ELR (cell line): ENCODE results near the gene CSNK2B.

Experiments used
- DNase-seq: peaks from one replicate; pipeline ENCODE4 v3.0.0-alpha.2; 2015; ENCODE audit warnings: low read depth

The CSNK2B gene

GRCh38 chr6:31711233-31711632, 45.4 kb downstream of the CSNK2B start:
- DNase-seq = no peak

GRCh38 chr6:31712296-31712695, 46.4 kb downstream of the CSNK2B start:
- DNase-seq = no peak

- DNase-seq = no peak
Measured at GRCh38 chr6:31713465-31713864, 47.6 kb downstream of the CSNK2B start.

- DNase-seq = no peak
Measured at GRCh38 chr6:31713991-31714684, 48.3 kb downstream of the CSNK2B start.

- DNase-seq = no peak
Measured at GRCh38 chr6:31715022-31715958, 49.4 kb downstream of the CSNK2B start, which contains the start of gene LY6G6D. TSS of gene LY6G6D (plus strand) at chr6:31715348. CDS start at chr6:31715356, 8 bp downstream.

GRCh38 chr6:31717499-31718222, 51.8 kb downstream of the CSNK2B start:
- DNase-seq = no peak

- no peak for DNase-seq
Measured at GRCh38 chr6:31718265-31718664, 52.4 kb downstream of the CSNK2B start.

GRCh38 chr6:31719001-31719400, 53.1 kb downstream of the CSNK2B start:
- DNase-seq = no peak
